Muscle layer of duodenum (tissue), 2 donors: ENCODE results near the gene BRSK1.

Source experiments
- H3K27ac ChIP-seq: one replicate; pipeline ENCODE4 v1.7.0; 2013; ENCODE audit warnings: mild to moderate bottlenecking, low read length
- H3K27me3 ChIP-seq: one replicate; pipeline ENCODE4 v1.7.0; 2013; ENCODE audit warnings: low read depth, mild to moderate bottlenecking, control low read depth, low read length
- H3K36me3 ChIP-seq, 2 donors: one replicate each; pipeline ENCODE4 v1.7.0; 2013; ENCODE audit warnings: low read length in 2 of 2, control low read depth in 1 of 2, mild to moderate bottlenecking in 1 of 2; ENCODE audit not compliant: insufficient read depth in 2 of 2, control insufficient read depth in 1 of 2
- H3K4me1 ChIP-seq, 2 donors: one replicate each; pipeline ENCODE4 v1.7.0; 2013; ENCODE audit warnings: low read length in 2 of 2, mild to moderate bottlenecking in 2 of 2, control low read depth in 1 of 2, moderate library complexity in 1 of 2; ENCODE audit not compliant: insufficient read depth in 2 of 2, control insufficient read depth in 1 of 2
- H3K4me3 ChIP-seq, 2 donors: one replicate each; pipeline ENCODE4 v1.7.0; 2013; ENCODE audit warnings: low read length in 2 of 2, low read depth in 1 of 2, mild to moderate bottlenecking in 1 of 2
- H3K9me3 ChIP-seq, 2 donors: one replicate each; pipeline ENCODE4 v1.7.0; 2013; ENCODE audit warnings: low read length in 2 of 2, control low read depth in 1 of 2, mild to moderate bottlenecking in 1 of 2; ENCODE audit not compliant: control insufficient read depth in 1 of 2
- donor health status: healthy.

Gene BRSK1

GRCh38 chr19:55352040-55352439 lies 68.2 kb downstream of the BRSK1 start:
- Histone ChIP-seq H3K27me3 (peaks cover 28% of the 10 kb centered on the region), H3K9me3 (no peaks in the 10 kb centered on the region)

GRCh38 chr19:55352549-55353145 lies 68.8 kb downstream of the BRSK1 start:
- H3K27me3 ChIP-seq = peaks cover 28% of the 10 kb centered on the region
- H3K36me3 ChIP-seq = no peaks in the 10 kb centered on the region
- H3K27ac ChIP-seq = no peak overlapping the region
- no peak overlapping the region for H3K4me3 ChIP-seq
- peaks cover 0 to 15% of the 10 kb centered on the region in 2 donors for H3K4me1 ChIP-seq
- no peaks in the 10 kb centered on the region for H3K9me3 ChIP-seq

More at GRCh38 chr19:55352040-55352439, 68.2 kb downstream of the BRSK1 start:
- H3K27ac ChIP-seq = no peak overlapping the region
- H3K4me1 ChIP-seq = peaks cover 0 to 15% of the 10 kb centered on the region in 2 donors
- no peak overlapping the region for H3K4me3 ChIP-seq
- H3K36me3 ChIP-seq = peaks cover 0 to 4% of the 10 kb centered on the region in 2 donors

GRCh38 chr19:55353356-55353802 lies 69.6 kb downstream of the BRSK1 start:
- no peaks in the 10 kb centered on the region for H3K9me3 ChIP-seq
- peaks cover 28% of the 10 kb centered on the region for H3K27me3 ChIP-seq
- no peaks in the 10 kb centered on the region for H3K36me3 ChIP-seq
- peak overlapping the region; percentile 37 to 50 for H3K4me3 ChIP-seq
- peaks cover 0 to 15% of the 10 kb centered on the region in 2 donors for H3K4me1 ChIP-seq
- H3K27ac ChIP-seq = no peak overlapping the region

DNA sequence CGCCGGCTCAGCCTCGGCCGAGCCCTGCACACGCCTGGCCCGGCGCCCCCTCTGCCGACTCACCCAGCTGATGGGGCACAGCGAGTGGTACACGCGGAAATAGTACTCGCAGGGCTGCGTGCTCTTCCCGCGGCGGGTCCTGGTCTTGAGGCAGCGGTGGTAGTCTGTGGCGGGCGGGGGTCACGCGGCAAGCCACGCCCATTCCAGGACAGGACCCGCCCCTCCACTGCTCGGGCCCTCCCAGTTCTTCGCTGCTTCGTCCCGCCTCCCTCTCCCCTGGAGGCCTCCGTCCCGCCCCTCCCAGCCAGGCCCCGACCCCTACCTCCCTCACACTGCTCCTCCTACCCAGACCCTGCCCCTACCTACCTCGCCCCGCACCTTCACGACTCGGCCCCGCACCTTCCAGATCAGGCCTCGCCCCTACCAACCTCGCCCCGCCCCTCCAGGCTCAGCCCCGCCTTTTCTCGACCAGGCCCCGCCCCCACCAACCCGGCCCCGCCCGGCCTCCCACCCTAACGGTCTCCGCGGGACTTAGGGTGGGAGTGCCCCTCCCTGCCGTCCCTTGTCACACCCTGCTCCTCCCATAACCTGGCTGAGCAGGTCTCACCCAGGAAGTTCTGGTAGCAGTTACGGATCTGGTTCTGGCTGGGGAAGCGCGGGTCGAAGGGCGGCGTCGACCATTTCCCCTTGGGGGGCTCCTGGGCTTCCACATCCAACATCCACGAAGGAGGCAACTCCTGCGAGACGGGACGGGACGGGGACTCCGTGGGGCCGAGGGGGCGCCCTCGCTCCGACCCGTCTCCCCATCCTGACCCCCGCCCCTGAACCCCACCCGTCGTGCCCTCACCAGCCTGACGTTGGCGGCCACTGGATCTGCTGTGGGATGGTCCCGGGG lies 70.3 kb downstream of the BRSK1 start:
- H3K4me3 ChIP-seq = peak overlapping the region; percentile 37 to 50
- H3K36me3 ChIP-seq = no peaks in the 10 kb centered on the region
- peaks cover 28% of the 10 kb centered on the region for H3K27me3 ChIP-seq
- H3K9me3 ChIP-seq = no peaks in the 10 kb centered on the region
- H3K27ac ChIP-seq = no peak overlapping the region
- H3K4me1 ChIP-seq = peaks cover 0 to 15% of the 10 kb centered on the region in 2 donors

GRCh38 chr19:55354698-55355212 lies 71.0 kb downstream of the BRSK1 start, which contains the start of gene COX6B2:
Gene COX6B2, minus strand, starts transcription at chr19:55354719. Its CDS starts 198 bp downstream, at chr19:55354521.
- Histone ChIP-seq H3K27ac (no peak within 1 kb of the TSS), H3K36me3 (no peaks in the 10 kb centered on the region), H3K27me3 (peaks cover 28% of the 10 kb centered on the region), H3K4me1 (peaks cover 0 to 15% of the 10 kb centered on the region in 2 donors), H3K4me3 (peak within 1 kb of the TSS; percentile 37 to 50), H3K9me3 (no peaks in the 10 kb centered on the region)

DNA sequence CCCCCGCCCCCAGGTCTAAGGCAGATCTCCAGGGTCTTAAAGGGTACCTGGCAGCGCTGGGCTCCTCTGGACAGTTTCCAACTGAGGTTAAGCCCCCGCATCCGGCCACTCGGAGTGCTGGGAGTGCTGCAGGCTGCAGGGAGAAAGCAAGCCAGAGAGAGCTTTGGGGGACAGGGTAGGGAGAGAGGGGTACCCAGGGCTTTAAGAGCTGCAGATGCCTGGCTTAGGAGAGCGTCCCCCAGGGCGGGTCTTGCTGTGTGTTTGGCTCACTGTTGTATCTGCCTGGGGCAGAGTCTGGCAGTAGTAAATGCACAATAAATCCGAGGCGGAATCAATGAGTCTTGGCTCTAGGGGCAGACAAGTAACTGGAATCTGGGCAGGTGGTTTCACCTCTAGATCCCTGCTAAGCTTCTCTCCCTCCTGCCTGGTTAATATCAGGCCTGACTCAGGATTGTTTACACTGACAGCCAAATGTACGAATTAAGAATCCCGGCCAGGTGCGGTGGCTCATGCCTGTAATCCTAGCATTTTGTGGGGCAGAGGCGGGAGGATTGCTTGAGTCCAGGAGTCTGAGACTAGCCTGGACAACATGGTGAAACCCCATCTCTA lies 71.5 kb downstream of the BRSK1 start:
- Histone ChIP-seq H3K9me3 (no peaks in the 10 kb centered on the region), H3K27me3 (peaks cover 28% of the 10 kb centered on the region), H3K4me3 (no peak overlapping the region), H3K36me3 (no peaks in the 10 kb centered on the region), H3K27ac (no peak overlapping the region), H3K4me1 (peaks cover 0 to 15% of the 10 kb centered on the region in 2 donors)

DNA sequence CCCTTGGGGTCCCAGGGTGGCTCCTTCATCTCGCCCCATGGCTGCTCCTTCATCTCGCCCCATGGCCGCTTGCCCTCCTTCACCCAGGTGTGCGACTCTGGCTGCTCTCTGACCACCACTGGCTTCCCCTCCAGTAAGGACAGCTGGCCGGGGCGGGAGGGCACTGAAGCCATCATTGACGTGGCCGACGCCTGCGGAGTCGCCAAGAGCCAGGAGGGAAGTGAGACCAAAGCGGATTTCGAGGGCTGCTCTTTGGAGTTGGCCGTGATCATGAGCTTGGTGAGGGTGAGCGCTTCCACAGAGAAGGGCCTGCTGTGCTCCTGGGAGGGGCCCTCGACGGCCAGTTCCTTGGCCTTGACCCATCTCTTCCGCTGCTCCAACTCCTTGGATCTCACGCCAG lies 74.7 kb downstream of the BRSK1 start:
- Histone ChIP-seq H3K27me3 (peaks cover 3% of the 10 kb centered on the region), H3K27ac (no peak overlapping the region), H3K9me3 (no peaks in the 10 kb centered on the region), H3K36me3 (no peaks in the 10 kb centered on the region), H3K4me1 (peaks cover 0 to 11% of the 10 kb centered on the region in 2 donors), H3K4me3 (no peak overlapping the region)

GRCh38 chr19:55358943-55359908 lies 75.4 kb downstream of the BRSK1 start:
- Histone ChIP-seq H3K4me3 (no peak overlapping the region), H3K36me3 (no peaks in the 10 kb centered on the region), H3K4me1 (peaks cover 0 to 6% of the 10 kb centered on the region in 2 donors), H3K27ac (no peak overlapping the region), H3K9me3 (no peaks in the 10 kb centered on the region), H3K27me3 (no peaks in the 10 kb centered on the region)

DNA sequence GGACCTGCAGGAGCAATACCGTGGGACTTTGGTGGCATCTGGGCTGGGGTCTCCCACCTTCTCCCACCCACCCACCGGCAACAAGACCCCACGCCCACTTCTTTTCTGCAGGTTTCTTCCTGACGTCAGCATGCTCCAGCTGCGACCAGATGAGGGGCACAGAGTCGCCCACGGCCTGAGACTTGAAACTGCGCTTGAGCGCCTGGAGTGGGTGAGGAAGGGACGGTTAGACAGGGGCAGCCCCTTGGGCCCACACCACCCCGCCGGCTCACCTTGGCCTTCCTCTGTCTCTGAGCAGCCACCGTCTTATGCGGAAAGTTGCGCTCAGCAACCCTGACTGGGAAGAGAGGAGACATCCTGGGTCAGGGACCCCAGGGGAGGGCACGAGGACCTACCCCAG lies 77.1 kb downstream of the BRSK1 start:
- Histone ChIP-seq H3K9me3 (no peaks in the 10 kb centered on the region), H3K27ac (no peak overlapping the region), H3K4me3 (no peak overlapping the region), H3K4me1 (no peaks in the 10 kb centered on the region), H3K36me3 (no peaks in the 10 kb centered on the region), H3K27me3 (peaks cover 3% of the 10 kb centered on the region)
